Ramos (cell line): ENCODE results near the gene NFKBIE.
"Not testable (repeated sequence)": the region's sequence is repeated elsewhere in the genome, so short reads cannot be mapped to it uniquely, and the experiment has no call there.

Experiments
- in situ Hi-C: fragments of 300-500 bp; cut with MboI; formaldehyde crosslinking; loops from one replicate; pipeline ENCODE4 v1.14.3; 2022; ENCODE audit warnings: low sequenced_read_pairs; ENCODE audit not compliant: unreplicated experiment

The NFKBIE gene

GRCh38 chr6:44265007-44265721 is at the start of gene NFKBIE:
TSS of gene NFKBIE (minus strand) at chr6:44265551. CDS start at chr6:44265346, 205 bp downstream.
- in situ Hi-C loops = loop anchor here (5.0 kb wide), 1 partner anchor 72 kb away; no protein-coding TSS in a partner anchor

- in situ Hi-C loops = not testable (repeated sequence)
These were observed 49.3 kb upstream of the NFKBIE start for GRCh38 chr6:44314657-44315056.

GRCh38 chr6:44312901-44313788 is 47.8 kb upstream of the NFKBIE start, which contains the start of gene AARS2:
TSS of gene AARS2 (minus strand) at chr6:44313347. CDS start at chr6:44313323, 24 bp downstream.
- in situ Hi-C loops = no loop called here

- in situ Hi-C loops = no loop called here
These were observed 46.4 kb upstream of the NFKBIE start for GRCh38 chr6:44311767-44312166.

GRCh38 chr6:44311304-44311703 is 46.0 kb upstream of the NFKBIE start:
- in situ Hi-C loops = no loop called here

GRCh38 chr6:44310241-44310640 is 44.9 kb upstream of the NFKBIE start:
- in situ Hi-C loops = no loop called here

GRCh38 chr6:44309631-44310030 is 44.3 kb upstream of the NFKBIE start:
- in situ Hi-C loops = no loop called here

- in situ Hi-C loops = no loop called here
These were observed 43.7 kb upstream of the NFKBIE start for GRCh38 chr6:44309092-44309491.

GRCh38 chr6:44307217-44307616 is 41.9 kb upstream of the NFKBIE start:
- in situ Hi-C loops = no loop called here

GRCh38 chr6:44306710-44307109 is 41.4 kb upstream of the NFKBIE start:
- in situ Hi-C loops = no loop called here

GRCh38 chr6:44305200-44305725 is 39.9 kb upstream of the NFKBIE start:
- in situ Hi-C loops = no loop called here

- in situ Hi-C loops = no loop called here
These were observed 39.2 kb upstream of the NFKBIE start for GRCh38 chr6:44304282-44305199.

- in situ Hi-C loops = no loop called here
These were observed 38.5 kb upstream of the NFKBIE start for GRCh38 chr6:44303842-44304241.

- in situ Hi-C loops = no loop called here
These were observed 37.5 kb upstream of the NFKBIE start for GRCh38 chr6:44302856-44303255.

- in situ Hi-C loops = no loop called here
These were observed 36.6 kb upstream of the NFKBIE start for GRCh38 chr6:44301782-44302564.

GRCh38 chr6:44301106-44301505 is 35.8 kb upstream of the NFKBIE start:
- in situ Hi-C loops = no loop called here

GRCh38 chr6:44300292-44300823 is 35.0 kb upstream of the NFKBIE start:
- in situ Hi-C loops = no loop called here

GRCh38 chr6:44298864-44299263 is 33.5 kb upstream of the NFKBIE start:
- in situ Hi-C loops = no loop called here
